IPS-15b (cell line): ENCODE results near the gene SNX27.

Experiments used
- H3K27me3 ChIP-seq: one replicate; pipeline ENCODE4 v1.6.1; 2013; ENCODE audit warnings: low read length; ENCODE audit not compliant: control insufficient read depth, insufficient read depth
- H3K36me3 ChIP-seq: one replicate; pipeline ENCODE4 v1.6.1; 2013; ENCODE audit warnings: low read length; ENCODE audit not compliant: control insufficient read depth, insufficient read depth
- H3K4me1 ChIP-seq: one replicate; pipeline ENCODE4 v1.6.1; 2013; ENCODE audit warnings: mild to moderate bottlenecking, low read length; ENCODE audit not compliant: control insufficient read depth, insufficient read depth
- H3K4me3 ChIP-seq: one replicate; pipeline ENCODE4 v1.5.1; 2013; ENCODE audit warnings: low read depth, low read length
- H3K9ac ChIP-seq: one replicate; pipeline ENCODE4 v1.6.1; 2013; ENCODE audit warnings: low read depth, mild to moderate bottlenecking, low read length
- H3K9me3 ChIP-seq: one replicate; pipeline ENCODE4 v1.6.1; 2013; ENCODE audit warnings: mild to moderate bottlenecking, low read length; ENCODE audit not compliant: control insufficient read depth, insufficient read depth

Gene SNX27

GRCh38 chr1:151708891-151709290 is 97.0 kb downstream of the SNX27 start:
- H3K9ac ChIP-seq = no peak overlapping the region
- H3K4me3 ChIP-seq = no peak overlapping the region
- H3K27me3 ChIP-seq = no peaks in the 10 kb centered on the region
- H3K36me3 ChIP-seq = no peaks in the 10 kb centered on the region
- no peaks in the 10 kb centered on the region for H3K9me3 ChIP-seq
- H3K4me1 ChIP-seq = no peaks in the 10 kb centered on the region

GRCh38 chr1:151710187-151710840 is 98.5 kb downstream of the SNX27 start:
- Histone ChIP-seq H3K36me3 (no peaks in the 10 kb centered on the region), H3K4me3 (no peak overlapping the region), H3K4me1 (no peaks in the 10 kb centered on the region), H3K9ac (no peak overlapping the region), H3K27me3 (no peaks in the 10 kb centered on the region), H3K9me3 (no peaks in the 10 kb centered on the region)

- Histone ChIP-seq H3K9ac (no peak overlapping the region), H3K4me3 (no peak overlapping the region), H3K27me3 (no peaks in the 10 kb centered on the region), H3K9me3 (no peaks in the 10 kb centered on the region), H3K36me3 (no peaks in the 10 kb centered on the region), H3K4me1 (no peaks in the 10 kb centered on the region)
Observed at GRCh38 chr1:151711044-151711800, 99.4 kb downstream of the SNX27 start.

- no peaks in the 10 kb centered on the region for H3K4me1 ChIP-seq
- no peaks in the 10 kb centered on the region for H3K27me3 ChIP-seq
Observed at GRCh38 chr1:151711951-151712350, 100.1 kb downstream of the SNX27 start.

GRCh38 chr1:151713044-151713443 is 101.2 kb downstream of the SNX27 start:
- no peaks in the 10 kb centered on the region for H3K36me3 ChIP-seq
- H3K9me3 ChIP-seq = no peaks in the 10 kb centered on the region
- H3K4me3 ChIP-seq = no peak overlapping the region
- peaks cover 10% of the 10 kb centered on the region for H3K27me3 ChIP-seq
- peaks cover 2% of the 10 kb centered on the region for H3K4me1 ChIP-seq
- H3K9ac ChIP-seq = no peak overlapping the region

More at GRCh38 chr1:151711951-151712350, 100.1 kb downstream of the SNX27 start:
- Histone ChIP-seq H3K4me3 (no peak overlapping the region), H3K36me3 (no peaks in the 10 kb centered on the region), H3K9me3 (no peaks in the 10 kb centered on the region), H3K9ac (no peak overlapping the region)

GRCh38 chr1:151713874-151714273 is 102.0 kb downstream of the SNX27 start:
- Histone ChIP-seq H3K4me3 (no peak overlapping the region), H3K9ac (no peak overlapping the region), H3K36me3 (no peaks in the 10 kb centered on the region), H3K27me3 (peaks cover 19% of the 10 kb centered on the region), H3K4me1 (peaks cover 4% of the 10 kb centered on the region), H3K9me3 (no peaks in the 10 kb centered on the region)

GRCh38 chr1:151714820-151715725 is 103.2 kb downstream of the SNX27 start:
- Histone ChIP-seq H3K4me3 (no peak overlapping the region), H3K9ac (no peak overlapping the region), H3K4me1 (peaks cover 4% of the 10 kb centered on the region), H3K9me3 (no peaks in the 10 kb centered on the region), H3K36me3 (no peaks in the 10 kb centered on the region), H3K27me3 (peaks cover 31% of the 10 kb centered on the region)

GRCh38 chr1:151715726-151716404 is 104.0 kb downstream of the SNX27 start:
- peaks cover 38% of the 10 kb centered on the region for H3K27me3 ChIP-seq

GRCh38 chr1:151716405-151716762 is 104.5 kb downstream of the SNX27 start:
- peak overlapping the region; percentile 49 for H3K4me3 ChIP-seq
- H3K4me1 ChIP-seq = peaks cover 9% of the 10 kb centered on the region
- H3K27me3 ChIP-seq = peaks cover 41% of the 10 kb centered on the region
- no peaks in the 10 kb centered on the region for H3K36me3 ChIP-seq
- no peak overlapping the region for H3K9ac ChIP-seq
- no peaks in the 10 kb centered on the region for H3K9me3 ChIP-seq

More at GRCh38 chr1:151715726-151716404, 104.0 kb downstream of the SNX27 start:
- peaks cover 8% of the 10 kb centered on the region for H3K4me1 ChIP-seq
- no peaks in the 10 kb centered on the region for H3K36me3 ChIP-seq
- H3K4me3 ChIP-seq = peak overlapping the region; percentile 49
- no peak overlapping the region for H3K9ac ChIP-seq
- no peaks in the 10 kb centered on the region for H3K9me3 ChIP-seq

- H3K4me1 ChIP-seq = peaks cover 9% of the 10 kb centered on the region
- peak within 1 kb of the TSS; percentile 47 for H3K9ac ChIP-seq
Observed at GRCh38 chr1:151716771-151717631, 105.2 kb downstream of the SNX27 start, which contains the start of gene CELF3. TSS of gene CELF3 (minus strand) at chr1:151716803. CDS start at chr1:151716020, 783 bp downstream.

More at GRCh38 chr1:151716771-151717631, 105.2 kb downstream of the SNX27 start, which contains the start of gene CELF3:
- H3K27me3 ChIP-seq = peaks cover 45% of the 10 kb centered on the region
- no peaks in the 10 kb centered on the region for H3K36me3 ChIP-seq
- peak within 1 kb of the TSS; percentile 49 for H3K4me3 ChIP-seq
- no peaks in the 10 kb centered on the region for H3K9me3 ChIP-seq
